Measurements from ENCODE around the gene USP2.

Gene USP2

GRCh38 chr11:119376197-119376847, 5.2 kb downstream of the USP2 start:
- no peak for DNase-seq (ENCODE audit: low spot score)

GRCh38 chr11:119375337-119376196, 5.9 kb downstream of the USP2 start:
- no peak for DNase-seq (ENCODE audit: low spot score)

- no peak for DNase-seq (ENCODE audit: low spot score)
These were observed 6.7 kb downstream of the USP2 start for GRCh38 chr11:119374632-119375336.

GRCh38 chr11:119373921-119374631, 7.4 kb downstream of the USP2 start:
- DNase-seq (ENCODE audit: low spot score), result peak; percentile 89

- DNase-seq (ENCODE audit: low spot score), result no peak
These were observed 8.2 kb downstream of the USP2 start for GRCh38 chr11:119373059-119373920.

- no peak for DNase-seq (ENCODE audit: low spot score)
These were observed 9.0 kb downstream of the USP2 start for GRCh38 chr11:119372260-119373058.

GRCh38 chr11:119371778-119372182, 9.7 kb downstream of the USP2 start:
- peak; percentile 65 for DNase-seq (ENCODE audit: low spot score)

GRCh38 chr11:119371067-119371601, 10.4 kb downstream of the USP2 start:
- no peak for DNase-seq (ENCODE audit: low spot score)

GRCh38 chr11:119370486-119371046, 10.9 kb downstream of the USP2 start:
- no peak for DNase-seq (ENCODE audit: low spot score)

- no peak for DNase-seq (ENCODE audit: low spot score)
These were observed 12.2 kb downstream of the USP2 start for GRCh38 chr11:119369132-119369925.

GRCh38 chr11:119368121-119369034, 13.1 kb downstream of the USP2 start:
- DNase-seq (ENCODE audit: low spot score), result no peak

- DNase-seq (ENCODE audit: low spot score), result no peak
These were observed 13.8 kb downstream of the USP2 start for GRCh38 chr11:119367661-119368120.

GRCh38 chr11:119366690-119367620, 14.5 kb downstream of the USP2 start:
- DNase-seq (ENCODE audit: low spot score), result no peak

GRCh38 chr11:119365071-119365591, 16.4 kb downstream of the USP2 start:
- no peak for DNase-seq (ENCODE audit: low spot score)

GRCh38 chr11:119363851-119364590, 17.5 kb downstream of the USP2 start:
- peak; percentile 68 for DNase-seq (ENCODE audit: low spot score)
